GM21360 (cell line): Measurements from ENCODE around the gene ST6GALNAC3.
"Not testable (repeated sequence)": the region's sequence is repeated elsewhere in the genome, so short reads cannot be mapped to it uniquely, and the experiment has no call there.

Experiments used
- ATAC-seq: cut with Tn5 transposase; IDR thresholded peaks from one replicate; pipeline ENCODE4 v1.9.1; 2021; ENCODE audit warnings: mild to moderate bottlenecking, moderate library complexity; ENCODE audit not compliant: unreplicated experiment

The ST6GALNAC3 gene

GRCh38 chr1:76105372-76105771, 30.8 kb downstream of the ST6GALNAC3 start:
- ATAC-seq = no peak

GRCh38 chr1:76106251-76106650, 31.7 kb downstream of the ST6GALNAC3 start:
- ATAC-seq = no peak

- no peak for ATAC-seq
Measured at GRCh38 chr1:76106719-76107235, 32.2 kb downstream of the ST6GALNAC3 start.

GRCh38 chr1:76109404-76109803, 34.9 kb downstream of the ST6GALNAC3 start:
- ATAC-seq = no peak

- no peak for ATAC-seq
Measured at GRCh38 chr1:76109901-76110560, 35.5 kb downstream of the ST6GALNAC3 start.

GRCh38 chr1:76110666-76111065, 36.1 kb downstream of the ST6GALNAC3 start:
- no peak for ATAC-seq

- not testable (repeated sequence) for ATAC-seq
Measured at GRCh38 chr1:76112321-76112720, 37.8 kb downstream of the ST6GALNAC3 start.

GRCh38 chr1:76113446-76113845, 38.9 kb downstream of the ST6GALNAC3 start:
- no peak for ATAC-seq

- ATAC-seq = no peak
Measured at GRCh38 chr1:76115171-76115570, 40.6 kb downstream of the ST6GALNAC3 start.

GRCh38 chr1:76121850-76122249, 47.3 kb downstream of the ST6GALNAC3 start:
- ATAC-seq = no peak

GRCh38 chr1:76122271-76122670, 47.7 kb downstream of the ST6GALNAC3 start:
- ATAC-seq = no peak

- ATAC-seq = not testable (repeated sequence)
Measured at GRCh38 chr1:76123411-76124064, 49.0 kb downstream of the ST6GALNAC3 start.

- no peak for ATAC-seq
Measured at GRCh38 chr1:76124196-76124595, 49.6 kb downstream of the ST6GALNAC3 start.

GRCh38 chr1:76125473-76126219, 51.1 kb downstream of the ST6GALNAC3 start:
- ATAC-seq = no peak

GRCh38 chr1:76128096-76128495, 53.5 kb downstream of the ST6GALNAC3 start:
- no peak for ATAC-seq

GRCh38 chr1:76129731-76130130, 55.2 kb downstream of the ST6GALNAC3 start:
- ATAC-seq = no peak

- ATAC-seq = no peak
Measured at GRCh38 chr1:76130992-76131391, 56.4 kb downstream of the ST6GALNAC3 start.

GRCh38 chr1:76133977-76134376, 59.4 kb downstream of the ST6GALNAC3 start:
- no peak for ATAC-seq

GRCh38 chr1:76135835-76136234, 61.3 kb downstream of the ST6GALNAC3 start:
- no peak for ATAC-seq

- no peak for ATAC-seq
Measured at GRCh38 chr1:76136894-76137293, 62.3 kb downstream of the ST6GALNAC3 start.

GRCh38 chr1:76137746-76138145, 63.2 kb downstream of the ST6GALNAC3 start:
- ATAC-seq = no peak

GRCh38 chr1:76138217-76138616, 63.7 kb downstream of the ST6GALNAC3 start:
- no peak for ATAC-seq
